Heart right ventricle (tissue), 16 donors: Measurements from ENCODE around the gene HLA-DQB2. TPM values are rescaled to one million over a fixed set of nuclear protein-coding genes. Genes with fewer than 3 reads are reported as not detected.
A peak's percentile ranks its signal among the peaks of the same experiment; 100 is the strongest.
"Not testable (repeated sequence)": the region's sequence is repeated elsewhere in the genome, so short reads cannot be mapped to it uniquely, and the experiment has no call there.

Source experiments
- ATAC-seq, 8 donors: fragments of 200-7000 bp; cut with Tn5 transposase; one replicate each; pipeline ENCODE4 v1.9.1; 2020; ENCODE audit warnings: mild to moderate bottlenecking in 8 of 8, moderate library complexity in 8 of 8, moderate number of reproducible peaks in 1 of 8
- DNase-seq, 2 donors: peaks; one replicate each; pipeline ENCODE4 v3.0.0-alpha.2; 2020
- H3K27ac ChIP-seq, 10 donors: fragments of 200-600 bp; sonication (generic) in 2 of 10; one replicate each; pipeline versions ENCODE4 v1.5.0 to v1.8.0; 2020 to 2022; ENCODE audit warnings: mild to moderate bottlenecking in 3 of 10
- H3K27me3 ChIP-seq, 7 donors: fragments of 200-600 bp; one replicate each; pipeline ENCODE4 v1.8.0; 2021 to 2022; ENCODE audit warnings: mild to moderate bottlenecking in 2 of 7
- H3K36me3 ChIP-seq, 9 donors: fragments of 200-600 bp; sonication (generic) in 1 of 9; one replicate each; pipeline versions ENCODE4 v1.5.0 to v1.8.0; 2020 to 2022; ENCODE audit warnings: mild to moderate bottlenecking in 2 of 9
- H3K4me1 ChIP-seq, 9 donors: fragments of 200-600 bp; sonication (generic) in 1 of 9; one replicate each; pipeline versions ENCODE4 v1.5.0 to v1.8.0; 2020 to 2022; ENCODE audit warnings: mild to moderate bottlenecking in 4 of 9
- H3K4me3 ChIP-seq, 10 donors: fragments of 200-600 bp; sonication (generic) in 2 of 10; one replicate each; pipeline versions ENCODE4 v1.5.0 to v1.8.0; 2020 to 2022; ENCODE audit warnings: mild to moderate bottlenecking in 7 of 10, moderate library complexity in 2 of 10
- H3K9me3 ChIP-seq, 11 donors: fragments of 200-600 bp in 10 of 11; sonication (generic) in 2 of 11; one replicate each; pipeline versions ENCODE4 v1.5.0 to v1.8.0; 2013 to 2022; ENCODE audit warnings: mild to moderate bottlenecking in 2 of 11, control low read depth in 1 of 11, moderate library complexity in 1 of 11
- WGBS, 2 donors: extraction: QIAGEN DNeasy Blood & Tissue Kit; methylation state at CpG; one replicate each; pipeline ENCODE4 v1.1.7; 2013; ENCODE audit warnings: inconsistent platforms in 1 of 2; 5-methylcytosine and 5-hydroxymethylcytosine counted together
- intact Hi-C, 10 donors: fragments of 100-400 bp; cut with DNase I; formaldehyde crosslinking; loops; one replicate each; pipeline versions ENCODE4 v1.11.1 to v1.14.2; 2022
- polyA plus RNA-seq, 2 donors: library from polyadenylated mRNA; stranded (reverse); fragments of 200-250 nt; gene quantifications; one replicate each; pipeline ENCODE4 v1.2.3, GENCODE V29; 2013
- total RNA-seq, 10 donors: library from RNA; stranded (reverse); fragmentation: NEBNext Ultra II Directional in 3 of 10; extraction: Animal tissue kit (Norgen Biotek cat#: 25700) in 3 of 10; gene quantifications; one replicate each; pipeline versions ENCODE4 v1.2.1 to v1.2.4, GENCODE V29; 2021 to 2023
- TF ChIP-seq, protein P1 (sequence below), 9 donors: fragments of 200-600 bp; sonication (generic) in 2 of 9; IDR thresholded peaks; one replicate each; pipeline versions ENCODE4 v1.5.0 to v1.8.0; 2021 to 2022; ENCODE audit warnings: antibody characterized with exemption in 9 of 9, mild to moderate bottlenecking in 5 of 9, moderate library complexity in 1 of 9
- donor health status: Arrhythmogenic right ventricular cardiomyopathy.
- donor health status: ischemic (EF 13 %, LVEDD 7.1; RV severe dilation, severe dysfunction).
- donor health status: healthy with polysubstance abuse.
- donor health status: DM: no; HTN: yes; CAD: no.
- donor health status: DM: no; HTN: no; CAD: no.
- donor health status: ischemic (EF 25% LVEDD 6.9; RV normal size, moderate dysfunction).
- donor health status: ischemic (EF 25% LVEDD 5.7; RV mildly dilated, moderate dysfunction).
- donor health status: healthy.
- donor health status: DM: yes; HTN: yes; CAD: no.
- donor health status: Ischemic cardiomyopathy.
- donor health status: ischemic (EF 35%, LVEDD 5.7; RV mildly dilated, moderate dysfunction).
- donor health status: nonischemic (EF 11% LVEDD 7.7; RV severe dilation, severe dysfunction).
- donor health status: DM: yes; HTN: yes; CAD: no.
- donor health status: PGD.
- donor health status: ischemic (EF 29% LVEDD 5.4; RV normal size, mild dysfunction).
- donor health status: nonischemic (EF 23%, LVEDD 6.1; RV moderate dilation, normal function).

Gene HLA-DQB2
- total and polyA plus RNA-seq, 12 donors = 0.30 to 14.6 (median 0.92) TPM; not detected in 4

DNA sequence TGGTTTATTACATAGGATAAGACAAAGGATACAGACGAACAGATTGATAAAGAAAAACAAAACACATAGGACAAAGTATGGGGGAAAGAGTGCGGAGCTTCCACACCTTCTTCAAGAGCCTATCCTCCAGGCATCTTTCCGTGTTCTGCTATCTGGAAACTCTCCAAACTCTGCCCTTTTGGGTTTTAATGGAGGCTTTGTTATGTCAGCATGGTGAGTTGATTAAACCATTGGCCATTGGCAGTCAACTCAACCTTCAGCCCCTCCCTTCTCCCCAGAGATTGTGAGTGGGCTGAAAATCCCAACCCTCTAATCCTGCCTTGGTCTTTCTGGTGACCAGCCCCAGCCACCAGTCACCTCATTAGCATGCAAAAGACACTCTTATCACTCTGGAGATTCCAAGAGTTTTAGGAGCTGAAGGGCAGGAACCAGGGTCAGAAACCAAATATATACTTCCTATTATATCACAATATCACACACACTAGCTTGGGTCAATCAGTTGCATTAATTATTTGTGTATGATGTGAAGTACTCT lies 29.6 kb upstream of the HLA-DQB2 start:
- peaks cover 0 to 87% (median 49%) of the 10 kb centered on the region in 7 donors for H3K27me3 ChIP-seq
- DNase-seq = no peak
- H3K27ac ChIP-seq = no peak overlapping the region
- intact Hi-C loops = loop anchor here in 5 of 10 donors (5.0 to 10.0 kb wide), 4 partner anchors 88 to 548 kb away; no protein-coding TSS in a partner anchor
- TF ChIP-seq, protein P1, sequence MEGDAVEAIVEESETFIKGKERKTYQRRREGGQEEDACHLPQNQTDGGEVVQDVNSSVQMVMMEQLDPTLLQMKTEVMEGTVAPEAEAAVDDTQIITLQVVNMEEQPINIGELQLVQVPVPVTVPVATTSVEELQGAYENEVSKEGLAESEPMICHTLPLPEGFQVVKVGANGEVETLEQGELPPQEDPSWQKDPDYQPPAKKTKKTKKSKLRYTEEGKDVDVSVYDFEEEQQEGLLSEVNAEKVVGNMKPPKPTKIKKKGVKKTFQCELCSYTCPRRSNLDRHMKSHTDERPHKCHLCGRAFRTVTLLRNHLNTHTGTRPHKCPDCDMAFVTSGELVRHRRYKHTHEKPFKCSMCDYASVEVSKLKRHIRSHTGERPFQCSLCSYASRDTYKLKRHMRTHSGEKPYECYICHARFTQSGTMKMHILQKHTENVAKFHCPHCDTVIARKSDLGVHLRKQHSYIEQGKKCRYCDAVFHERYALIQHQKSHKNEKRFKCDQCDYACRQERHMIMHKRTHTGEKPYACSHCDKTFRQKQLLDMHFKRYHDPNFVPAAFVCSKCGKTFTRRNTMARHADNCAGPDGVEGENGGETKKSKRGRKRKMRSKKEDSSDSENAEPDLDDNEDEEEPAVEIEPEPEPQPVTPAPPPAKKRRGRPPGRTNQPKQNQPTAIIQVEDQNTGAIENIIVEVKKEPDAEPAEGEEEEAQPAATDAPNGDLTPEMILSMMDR (IDR thresholded peaks at IDR 0.05) = no peak
- H3K36me3 ChIP-seq = no peaks in the 10 kb centered on the region
- WGBS, 2 donors = 64 to 70% methylated on average over 3 of the region's 3 CpGs
- peaks cover 0 to 38% (median 3%) of the 10 kb centered on the region in 9 donors for H3K4me1 ChIP-seq
- no peak overlapping the region for H3K4me3 ChIP-seq
- ATAC-seq = no peak
- H3K9me3 ChIP-seq = peaks cover 0 to under 1% (median 0%) of the 10 kb centered on the region in 11 donors

DNA sequence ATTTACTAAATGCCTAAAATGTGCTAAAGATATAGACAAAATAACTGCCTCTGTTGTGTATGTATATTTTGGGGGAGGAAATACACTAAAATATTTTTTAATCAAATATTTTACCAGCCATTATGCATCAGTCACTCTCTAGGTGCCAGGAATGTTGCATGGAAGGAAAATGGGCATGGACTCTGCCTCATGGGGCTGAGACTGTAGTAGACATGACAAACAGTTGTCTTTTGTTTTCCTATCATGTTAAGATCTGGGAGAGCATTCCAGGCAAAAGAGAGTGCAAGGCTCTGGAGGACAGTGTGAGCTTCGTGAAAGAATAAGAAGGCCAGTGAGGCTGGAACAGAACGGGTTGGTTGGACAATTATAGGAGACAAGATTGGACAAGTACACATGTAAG lies 27.0 kb upstream of the HLA-DQB2 start:
- 61 to 64% methylated on average over 2 of the region's 2 CpGs for WGBS, 2 donors
- DNase-seq (no peak), ATAC-seq (no peak)
- Histone ChIP-seq H3K4me1 (peaks cover 0 to 25% (median 0%) of the 10 kb centered on the region in 9 donors), H3K9me3 (peaks cover 0 to 5% (median 0%) of the 10 kb centered on the region in 11 donors), H3K36me3 (no peaks in the 10 kb centered on the region), H3K4me3 (no peak overlapping the region), H3K27ac (no peak overlapping the region), H3K27me3 (peaks cover 0 to 89% (median 48%) of the 10 kb centered on the region in 7 donors)
- intact Hi-C loops = loop anchor here in 5 of 10 donors (5.0 to 10.0 kb wide), 4 partner anchors 86 to 546 kb away; no protein-coding TSS in a partner anchor
- TF ChIP-seq, protein P1 (IDR thresholded peaks at IDR 0.05) = no peak

DNA sequence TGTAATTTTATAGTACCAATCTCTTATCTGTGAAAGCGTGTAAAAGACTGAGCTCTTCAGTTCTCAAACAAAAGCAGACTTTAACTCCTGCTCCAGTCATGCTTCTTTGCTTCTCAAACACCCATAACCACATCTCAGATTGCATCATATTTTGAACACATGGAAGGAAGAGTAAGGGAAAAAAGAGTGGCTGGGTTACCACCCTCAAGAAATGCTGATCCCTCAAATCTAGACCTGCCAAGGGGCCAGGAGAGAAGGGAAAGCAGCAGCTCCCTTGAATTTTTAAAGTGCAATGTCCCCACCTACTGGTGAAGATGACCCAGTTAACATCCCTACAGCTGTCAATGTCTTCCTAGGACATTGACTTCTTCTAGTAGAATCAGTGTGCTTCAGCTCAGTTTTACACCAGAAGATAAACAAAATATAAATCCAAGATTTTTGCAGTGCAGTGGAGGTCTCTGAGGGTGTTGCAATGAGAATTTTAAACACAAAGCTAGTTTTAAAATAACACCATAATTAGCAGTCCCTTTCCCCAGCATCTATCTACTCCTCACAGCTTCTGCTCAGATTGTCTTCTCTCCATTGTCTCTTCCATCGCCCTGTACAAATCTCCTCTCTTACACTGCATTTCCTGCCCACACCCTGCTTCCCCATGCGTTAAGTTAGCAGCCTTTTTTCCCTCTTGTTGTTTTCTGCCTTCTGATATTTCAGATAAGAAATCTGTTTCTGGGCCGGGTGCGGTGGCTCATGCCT lies 22.6 kb upstream of the HLA-DQB2 start:
- TF ChIP-seq, protein P1 (IDR thresholded peaks at IDR 0.05) = peak; percentile 20 to 68 (median 59)
- peak in 1 of 2 donors; percentile 57 for DNase-seq
- no peaks in the 10 kb centered on the region for H3K36me3 ChIP-seq
- WGBS, 2 donors = 41 to 43% methylated on average over 5 of the region's 5 CpGs
- no peak overlapping the region for H3K4me3 ChIP-seq
- H3K9me3 ChIP-seq = peaks cover 0 to 15% (median 0%) of the 10 kb centered on the region in 11 donors
- intact Hi-C loops = loop anchor here in 2 of 10 donors (5.0 kb wide), 1 partner anchor 354 kb away; no protein-coding TSS in a partner anchor
- no peak overlapping the region for H3K27ac ChIP-seq
- peak in 7 of 8 donors; percentile 43 to 88 (median 76) for ATAC-seq
- H3K4me1 ChIP-seq = peaks cover 0 to 6% (median 0%) of the 10 kb centered on the region in 9 donors
- peaks cover 0 to 47% (median 26%) of the 10 kb centered on the region in 7 donors for H3K27me3 ChIP-seq

DNA sequence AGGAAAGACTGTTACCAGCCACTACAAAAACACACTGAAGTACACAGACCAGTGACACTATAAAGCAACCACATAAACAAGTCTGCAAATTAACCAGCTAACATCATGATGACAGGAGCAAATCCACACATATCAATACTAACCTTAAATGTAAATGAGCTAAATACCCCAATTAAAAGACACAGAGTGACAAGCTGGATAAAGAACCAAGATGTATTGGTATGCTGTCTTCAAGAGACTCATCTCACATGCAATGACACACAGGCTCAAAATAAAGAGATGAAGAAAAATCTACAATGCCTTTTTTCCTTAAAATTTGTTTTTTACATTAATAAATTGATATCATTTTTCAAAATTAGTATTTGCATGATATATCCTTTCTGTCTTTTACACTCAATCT lies 19.6 kb upstream of the HLA-DQB2 start:
- ATAC-seq, H3K36me3 ChIP-seq, H3K27ac ChIP-seq, DNase-seq, H3K4me3 ChIP-seq, H3K4me1 ChIP-seq, intact Hi-C loops: not testable (repeated sequence)
- Histone ChIP-seq H3K27me3 (peaks cover 0 to 30% (median 22%) of the 10 kb centered on the region in 7 donors), H3K9me3 (peaks cover 0 to 15% (median 0%) of the 10 kb centered on the region in 11 donors)
